CD1c-positive myeloid dendritic cell (primary cell): ENCODE results near the gene FAM171A1.
"Not testable (repeated sequence)": the region's sequence is repeated elsewhere in the genome, so short reads cannot be mapped to it uniquely, and the experiment has no call there.

Experiments used
- DNase-seq: peaks from one replicate; pipeline ENCODE4 v3.0.0-alpha.2; 2016; ENCODE audit errors: extremely low spot score

Gene FAM171A1

GRCh38 chr10:15290150-15290549, 80.9 kb downstream of the FAM171A1 start:
- no peak for DNase-seq

GRCh38 chr10:15280974-15281373, 90.1 kb downstream of the FAM171A1 start:
- no peak for DNase-seq

GRCh38 chr10:15280462-15280861, 90.6 kb downstream of the FAM171A1 start:
- DNase-seq = no peak

- no peak for DNase-seq
Observed at GRCh38 chr10:15279236-15279635, 91.9 kb downstream of the FAM171A1 start.

- no peak for DNase-seq
Observed at GRCh38 chr10:15278786-15279185, 92.3 kb downstream of the FAM171A1 start.

- DNase-seq = not testable (repeated sequence)
Observed at GRCh38 chr10:15276039-15276438, 95.0 kb downstream of the FAM171A1 start.

GRCh38 chr10:15269838-15270237, 101.3 kb downstream of the FAM171A1 start:
- DNase-seq = not testable (repeated sequence)

- DNase-seq = no peak
Observed at GRCh38 chr10:15267496-15267895, 103.6 kb downstream of the FAM171A1 start.

- DNase-seq = no peak
Observed at GRCh38 chr10:15266117-15266516, 105.0 kb downstream of the FAM171A1 start.

GRCh38 chr10:15265558-15265957, 105.5 kb downstream of the FAM171A1 start:
- no peak for DNase-seq

GRCh38 chr10:15265056-15265455, 106.0 kb downstream of the FAM171A1 start:
- DNase-seq = no peak

- DNase-seq = no peak
Observed at GRCh38 chr10:15263657-15264323, 107.3 kb downstream of the FAM171A1 start.

- no peak for DNase-seq
Observed at GRCh38 chr10:15262036-15262713, 108.9 kb downstream of the FAM171A1 start.

- no peak for DNase-seq
Observed at GRCh38 chr10:15259136-15259535, 112.0 kb downstream of the FAM171A1 start.

- no peak for DNase-seq
Observed at GRCh38 chr10:15258255-15258654, 112.8 kb downstream of the FAM171A1 start.

GRCh38 chr10:15255961-15256360, 115.1 kb downstream of the FAM171A1 start:
- no peak for DNase-seq

- DNase-seq = no peak
Observed at GRCh38 chr10:15254808-15255648, 116.1 kb downstream of the FAM171A1 start.

- no peak for DNase-seq
Observed at GRCh38 chr10:15253951-15254807, 116.9 kb downstream of the FAM171A1 start.

GRCh38 chr10:15252396-15252795, 118.7 kb downstream of the FAM171A1 start:
- DNase-seq = no peak

- DNase-seq = no peak
Observed at GRCh38 chr10:15251791-15252380, 119.2 kb downstream of the FAM171A1 start.

- no peak for DNase-seq
Observed at GRCh38 chr10:15245530-15245929, 125.6 kb downstream of the FAM171A1 start.
